ENCODE data around the gene MYOC.

DNA sequence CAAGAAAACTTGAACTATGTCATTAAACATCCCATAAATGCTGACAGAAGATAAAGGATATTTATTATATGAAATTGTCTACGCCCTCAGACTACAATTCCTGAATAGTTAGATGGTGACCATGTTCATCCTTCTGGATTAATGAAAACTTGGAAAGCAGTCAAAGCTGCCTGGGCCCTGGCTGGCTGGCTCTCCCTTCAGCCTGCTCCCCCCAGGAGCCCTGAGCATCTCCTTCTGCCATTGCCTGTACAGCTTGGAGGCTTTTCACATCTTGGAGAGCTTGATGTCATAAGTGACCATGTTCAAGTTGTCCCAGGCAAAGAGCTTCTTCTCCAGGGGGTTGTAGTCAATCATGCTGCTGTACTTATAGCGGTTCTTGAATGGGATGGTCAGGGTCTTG, 16.8 kb downstream of the MYOC start:
- TF ChIP-seq POLR2A (IDR thresholded peaks at IDR 0.05; ENCODE audit: low read length) (no peak), GATA1 (IDR thresholded peaks at IDR 0.05; ENCODE audit: low read depth, low read length) (no peak)

All from erythroblast (primary cell).